Measurements from ENCODE around the gene MEPCE.

Gene MEPCE

DNA sequence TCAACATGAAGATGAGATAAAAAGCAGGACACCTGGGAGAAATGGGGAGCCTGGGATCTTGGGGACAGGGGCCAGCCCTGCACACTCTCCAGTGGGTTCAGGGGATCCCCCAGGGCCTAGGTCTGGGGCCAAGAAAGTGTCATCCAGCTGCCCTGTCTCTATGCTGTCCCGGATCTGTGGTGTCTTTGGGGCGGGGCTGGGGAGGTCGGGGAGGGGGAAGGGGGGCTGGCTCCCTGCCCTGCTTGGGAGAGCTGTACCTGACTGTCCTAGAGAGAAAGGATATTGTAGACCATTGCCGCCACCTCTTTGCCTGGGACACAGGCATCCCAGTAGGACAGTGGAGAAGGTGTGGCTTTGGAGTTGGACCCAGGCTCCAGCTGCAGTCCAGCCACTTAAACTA, 41.4 kb downstream of the MEPCE start:
- H2BK120ac ChIP-seq (ENCODE audit: low read depth, low read length), result no peak overlapping the region
- WGBS (ENCODE audit: extremely low coverage, insufficient coverage, low lambda C conversion rate), result no CpG with 5 or more reads among the region's 4 CpGs

GRCh38 chr7:100472121-100472851, 42.7 kb downstream of the MEPCE start:
- Histone ChIP-seq H3K4ac (ENCODE audit: low read depth, low read length) (no peak overlapping the region), H2BK120ac (ENCODE audit: low read depth, low read length) (no peak overlapping the region), H3K79me1 (ENCODE audit: low read length) (no peaks in the 10 kb centered on the region), H3K27me3 (ENCODE audit: insufficient read depth, low read length, poor library complexity) (no peaks in the 10 kb centered on the region), H3K18ac (ENCODE audit: low read length) (no peak overlapping the region), H3K4me3 (ENCODE audit: low read length) (no peak overlapping the region), H3K56ac (ENCODE audit: low read length) (no peak overlapping the region), H4K8ac (ENCODE audit: low read depth, low read length) (no peak overlapping the region), H3K23ac (ENCODE audit: low read length) (no peak overlapping the region), H2AK5ac (ENCODE audit: low read length) (no peak overlapping the region), H3K9ac (ENCODE audit: low read length) (no peak overlapping the region), H3K27ac (ENCODE audit: low read depth, low read length) (no peak overlapping the region), H3K4me2 (ENCODE audit: low read length) (no peak overlapping the region), H3K79me2 (ENCODE audit: control insufficient read depth, insufficient read depth, low read length) (no peaks in the 10 kb centered on the region), H2BK15ac (replicated peaks; ENCODE audit: low read depth) (no peak overlapping the region), H4K5ac (ENCODE audit: low read length) (no peak overlapping the region), H2BK5ac (ENCODE audit: low read length) (no peak overlapping the region), H3K4me1 (ENCODE audit: control insufficient read depth, low read depth, low read length) (peaks cover 2% of the 10 kb centered on the region), H3K36me3 (ENCODE audit: control insufficient read depth, insufficient read depth, low read length) (no peaks in the 10 kb centered on the region)
- WGBS (ENCODE audit: extremely low coverage, insufficient coverage, low lambda C conversion rate), result no CpG with 5 or more reads among the region's 16 CpGs
- no peak for DNase-seq

More for the DNA sequence above, 41.4 kb downstream of the MEPCE start:
- DNase-seq, result no peak
- no peak overlapping the region for H3K27ac ChIP-seq (ENCODE audit: low read depth, low read length)
- no peak overlapping the region for H2BK15ac ChIP-seq (replicated peaks; ENCODE audit: low read depth)
- peaks cover 2% of the 10 kb centered on the region for H3K4me1 ChIP-seq (ENCODE audit: control insufficient read depth, low read depth, low read length)
- H4K5ac ChIP-seq (ENCODE audit: low read length), result no peak overlapping the region
- no peaks in the 10 kb centered on the region for H3K27me3 ChIP-seq (ENCODE audit: insufficient read depth, low read length, poor library complexity)
- no peak overlapping the region for H4K8ac ChIP-seq (ENCODE audit: low read depth, low read length)
- H2BK5ac ChIP-seq (ENCODE audit: low read length), result no peak overlapping the region
- H2AK5ac ChIP-seq (ENCODE audit: low read length), result no peak overlapping the region
- no peak overlapping the region for H3K56ac ChIP-seq (ENCODE audit: low read length)
- no peaks in the 10 kb centered on the region for H3K79me2 ChIP-seq (ENCODE audit: control insufficient read depth, insufficient read depth, low read length)
- no peak overlapping the region for H3K4me2 ChIP-seq (ENCODE audit: low read length)
- H3K23ac ChIP-seq (ENCODE audit: low read length), result no peak overlapping the region
- no peak overlapping the region for H3K9ac ChIP-seq (ENCODE audit: low read length)
- no peak overlapping the region for H3K4me3 ChIP-seq (ENCODE audit: low read length)
- H3K4ac ChIP-seq (ENCODE audit: low read depth, low read length), result no peak overlapping the region
- H3K79me1 ChIP-seq (ENCODE audit: low read length), result no peaks in the 10 kb centered on the region
- H3K36me3 ChIP-seq (ENCODE audit: control insufficient read depth, insufficient read depth, low read length), result no peaks in the 10 kb centered on the region
- no peak overlapping the region for H3K18ac ChIP-seq (ENCODE audit: low read length)

GRCh38 chr7:100472854-100473499, 43.3 kb downstream of the MEPCE start:
- H3K27ac ChIP-seq (ENCODE audit: low read depth, low read length), result no peak overlapping the region

DNA sequence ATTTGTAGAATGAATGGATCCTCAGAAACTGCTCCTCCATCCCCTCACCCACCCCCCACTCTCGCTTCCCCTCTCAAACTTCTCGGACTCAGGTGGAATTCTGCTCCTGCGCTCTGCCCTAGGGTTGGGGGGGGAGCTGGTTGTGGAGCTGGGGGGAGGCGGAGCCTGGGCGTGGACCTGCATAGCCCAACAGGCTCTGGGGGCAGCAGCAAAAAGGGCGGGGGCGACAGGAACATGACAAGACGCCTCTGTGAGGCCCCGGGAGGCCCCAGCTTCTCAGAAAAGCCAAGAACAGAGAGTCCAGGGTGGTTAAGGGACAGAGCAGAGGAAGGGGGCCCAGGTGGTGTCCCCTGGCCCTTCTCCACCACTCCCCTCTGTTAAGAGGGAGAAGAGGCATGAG, 45.9 kb downstream of the MEPCE start:
- Histone ChIP-seq H2AK5ac (ENCODE audit: low read length) (no peak overlapping the region), H3K27me3 (ENCODE audit: insufficient read depth, low read length, poor library complexity) (no peaks in the 10 kb centered on the region), H3K4ac (ENCODE audit: low read depth, low read length) (no peak overlapping the region), H3K4me2 (ENCODE audit: low read length) (no peak overlapping the region), H3K4me1 (ENCODE audit: control insufficient read depth, low read depth, low read length) (peaks cover 2% of the 10 kb centered on the region), H3K36me3 (ENCODE audit: control insufficient read depth, insufficient read depth, low read length) (no peaks in the 10 kb centered on the region), H3K18ac (ENCODE audit: low read length) (no peak overlapping the region), H4K5ac (ENCODE audit: low read length) (no peak overlapping the region), H3K4me3 (ENCODE audit: low read length) (no peak overlapping the region), H3K27ac (ENCODE audit: low read depth, low read length) (no peak overlapping the region), H3K79me1 (ENCODE audit: low read length) (no peaks in the 10 kb centered on the region), H3K9ac (ENCODE audit: low read length) (peak overlapping the region; percentile 21), H3K23ac (ENCODE audit: low read length) (no peak overlapping the region), H2BK5ac (ENCODE audit: low read length) (no peak overlapping the region), H2BK15ac (replicated peaks; ENCODE audit: low read depth) (no peak overlapping the region), H3K56ac (ENCODE audit: low read length) (peak overlapping the region; percentile 6), H3K79me2 (ENCODE audit: control insufficient read depth, insufficient read depth, low read length) (no peaks in the 10 kb centered on the region), H2BK120ac (ENCODE audit: low read depth, low read length) (no peak overlapping the region), H4K8ac (ENCODE audit: low read depth, low read length) (no peak overlapping the region)
- DNase-seq, result no peak
- WGBS (ENCODE audit: extremely low coverage, insufficient coverage, low lambda C conversion rate), result no CpG with 5 or more reads among the region's 9 CpGs

More at GRCh38 chr7:100472854-100473499, 43.3 kb downstream of the MEPCE start:
- no peak overlapping the region for H4K5ac ChIP-seq (ENCODE audit: low read length)
- H3K9ac ChIP-seq (ENCODE audit: low read length), result peak overlapping the region; percentile 24
- H3K4ac ChIP-seq (ENCODE audit: low read depth, low read length), result no peak overlapping the region
- DNase-seq, result no peak
- H3K23ac ChIP-seq (ENCODE audit: low read length), result no peak overlapping the region
- no peak overlapping the region for H3K18ac ChIP-seq (ENCODE audit: low read length)
- H2BK15ac ChIP-seq (replicated peaks; ENCODE audit: low read depth), result no peak overlapping the region
- H4K8ac ChIP-seq (ENCODE audit: low read depth, low read length), result no peak overlapping the region
- no peak overlapping the region for H3K56ac ChIP-seq (ENCODE audit: low read length)
- no peak overlapping the region for H3K4me3 ChIP-seq (ENCODE audit: low read length)
- H3K36me3 ChIP-seq (ENCODE audit: control insufficient read depth, insufficient read depth, low read length), result no peaks in the 10 kb centered on the region
- no peaks in the 10 kb centered on the region for H3K27me3 ChIP-seq (ENCODE audit: insufficient read depth, low read length, poor library complexity)
- no CpG with 5 or more reads among the region's 14 CpGs for WGBS (ENCODE audit: extremely low coverage, insufficient coverage, low lambda C conversion rate)
- H3K4me2 ChIP-seq (ENCODE audit: low read length), result no peak overlapping the region
- H2BK120ac ChIP-seq (ENCODE audit: low read depth, low read length), result no peak overlapping the region
- no peaks in the 10 kb centered on the region for H3K79me2 ChIP-seq (ENCODE audit: control insufficient read depth, insufficient read depth, low read length)
- peaks cover 2% of the 10 kb centered on the region for H3K4me1 ChIP-seq (ENCODE audit: control insufficient read depth, low read depth, low read length)
- H2AK5ac ChIP-seq (ENCODE audit: low read length), result no peak overlapping the region
- H2BK5ac ChIP-seq (ENCODE audit: low read length), result no peak overlapping the region
- no peaks in the 10 kb centered on the region for H3K79me1 ChIP-seq (ENCODE audit: low read length)

- H3K4me2 ChIP-seq (ENCODE audit: low read length), result no peak overlapping the region
- H4K8ac ChIP-seq (ENCODE audit: low read depth, low read length), result no peak overlapping the region
- no peak overlapping the region for H3K23ac ChIP-seq (ENCODE audit: low read length)
- no peak overlapping the region for H2BK5ac ChIP-seq (ENCODE audit: low read length)
- no peak overlapping the region for H2BK120ac ChIP-seq (ENCODE audit: low read depth, low read length)
- DNase-seq, result no peak
- no CpG with 5 or more reads among the region's 6 CpGs for WGBS (ENCODE audit: extremely low coverage, insufficient coverage, low lambda C conversion rate)
- no peak overlapping the region for H3K4me3 ChIP-seq (ENCODE audit: low read length)
- H4K5ac ChIP-seq (ENCODE audit: low read length), result no peak overlapping the region
- H2AK5ac ChIP-seq (ENCODE audit: low read length), result no peak overlapping the region
- H3K79me2 ChIP-seq (ENCODE audit: control insufficient read depth, insufficient read depth, low read length), result no peaks in the 10 kb centered on the region
- no peaks in the 10 kb centered on the region for H3K36me3 ChIP-seq (ENCODE audit: control insufficient read depth, insufficient read depth, low read length)
- H3K79me1 ChIP-seq (ENCODE audit: low read length), result no peaks in the 10 kb centered on the region
- H3K56ac ChIP-seq (ENCODE audit: low read length), result peak overlapping the region; percentile 6
- H3K18ac ChIP-seq (ENCODE audit: low read length), result no peak overlapping the region
- no peaks in the 10 kb centered on the region for H3K27me3 ChIP-seq (ENCODE audit: insufficient read depth, low read length, poor library complexity)
- H3K4ac ChIP-seq (ENCODE audit: low read depth, low read length), result no peak overlapping the region
- no peak overlapping the region for H3K27ac ChIP-seq (ENCODE audit: low read depth, low read length)
- peak overlapping the region; percentile 27 for H3K9ac ChIP-seq (ENCODE audit: low read length)
- peaks cover 2% of the 10 kb centered on the region for H3K4me1 ChIP-seq (ENCODE audit: control insufficient read depth, low read depth, low read length)
- no peak overlapping the region for H2BK15ac ChIP-seq (replicated peaks; ENCODE audit: low read depth)
Measured at GRCh38 chr7:100476101-100476780, 46.6 kb downstream of the MEPCE start.
